Measurements from ENCODE around the gene SLC26A11. TPM values are rescaled to one million over a fixed set of nuclear protein-coding genes. Genes with fewer than 3 reads are reported as not detected.
"Not testable (repeated sequence)": the region's sequence is repeated elsewhere in the genome, so short reads cannot be mapped to it uniquely, and the experiment has no call there.

Gene SLC26A11
- total and polyA plus RNA-seq, 2 experiments from 2014 or later = 11.4 to 13.9 TPM

DNA sequence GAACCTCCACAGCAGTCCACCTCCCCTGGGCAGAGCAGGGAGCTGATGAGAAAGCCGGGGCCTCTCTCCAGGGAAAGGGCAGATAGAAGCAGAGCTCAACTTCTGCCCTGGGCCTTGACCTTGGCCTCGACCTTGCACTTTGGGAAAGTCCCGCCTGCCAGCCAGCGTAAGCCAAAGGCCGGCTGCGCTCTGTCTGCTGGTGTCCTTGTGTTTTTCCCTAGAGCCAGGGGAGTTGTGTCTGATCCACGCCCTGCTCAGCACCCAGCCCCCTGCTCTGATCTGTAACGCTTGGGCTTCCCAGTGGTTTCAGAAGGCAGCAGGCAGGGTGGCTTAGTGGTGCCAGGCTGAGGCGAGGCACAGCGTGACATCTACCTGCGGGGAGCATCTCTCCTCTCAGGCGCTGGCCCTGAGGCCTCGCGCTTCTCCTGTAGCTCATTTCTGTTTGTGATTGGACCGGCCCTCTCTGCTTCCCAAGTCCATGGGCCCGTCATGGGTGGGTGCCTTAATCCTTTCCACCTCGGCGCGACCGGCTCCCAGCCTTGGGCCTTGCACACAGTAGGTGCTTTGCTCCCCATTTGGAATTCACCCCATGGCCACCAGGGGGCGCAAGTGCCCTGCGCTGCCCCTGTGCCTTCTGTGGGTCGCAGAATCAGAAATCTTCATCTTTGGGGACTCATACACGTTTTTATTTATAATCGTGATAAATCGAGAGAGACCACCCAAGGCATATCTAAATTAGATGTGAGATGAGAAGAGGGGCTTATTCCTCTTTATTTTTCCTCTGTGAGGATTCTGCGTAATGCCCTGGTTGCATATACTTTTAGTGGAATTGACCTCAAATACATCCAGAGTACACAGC lies 24.3 kb upstream of the SLC26A11 start:
- no peak overlapping the region for H3K4me3 ChIP-seq
- no peaks in the 10 kb centered on the region for H3K4me1 ChIP-seq (ENCODE audit: insufficient read depth)
- H3K79me2 ChIP-seq (ENCODE audit: insufficient read depth) = no peaks in the 10 kb centered on the region
- H3K9me3 ChIP-seq (ENCODE audit: low read depth) = no peaks in the 10 kb centered on the region
- no peaks in the 10 kb centered on the region for H3K36me3 ChIP-seq (ENCODE audit: low read depth)
- WGBS, 2 experiments (ENCODE audit: low coverage in 1 of 2, low lambda C conversion rate in 2 of 2, missing lambda C conversion rate in 2 of 2) = 59 to 61% methylated on average over 26 to 27 of the region's 27 CpGs
- no peak overlapping the region for H3K9ac ChIP-seq
- H3K9me2 ChIP-seq (ENCODE audit: insufficient read depth) = no peaks in the 10 kb centered on the region
- no peak overlapping the region for H3K4me2 ChIP-seq (ENCODE audit: unreplicated experiment)
- TF ChIP-seq EZH2phosphoT487 (IDR thresholded peaks at IDR 0.05; ENCODE audit: insufficient read depth, low read depth) (no peak), EZH2 (IDR thresholded peaks at IDR 0.05; ENCODE audit: insufficient read depth, poor library complexity, severe bottlenecking) (no peak)
- H3F3A ChIP-seq (ENCODE audit: insufficient read depth) = no peaks in the 10 kb centered on the region
- H3K27me3 ChIP-seq (replicated peaks; ENCODE audit: insufficient read depth) = no peaks in the 10 kb centered on the region; the same call in 1 of the 2 replicates
- in situ Hi-C loops (cut with MboI) = no loop called here
- H2AFZ ChIP-seq = no peak overlapping the region
- no peaks in the 10 kb centered on the region for H4K20me1 ChIP-seq (ENCODE audit: insufficient read depth)
- no peak overlapping the region for H3K27ac ChIP-seq
- DNase-seq = peak; percentile 36

DNA sequence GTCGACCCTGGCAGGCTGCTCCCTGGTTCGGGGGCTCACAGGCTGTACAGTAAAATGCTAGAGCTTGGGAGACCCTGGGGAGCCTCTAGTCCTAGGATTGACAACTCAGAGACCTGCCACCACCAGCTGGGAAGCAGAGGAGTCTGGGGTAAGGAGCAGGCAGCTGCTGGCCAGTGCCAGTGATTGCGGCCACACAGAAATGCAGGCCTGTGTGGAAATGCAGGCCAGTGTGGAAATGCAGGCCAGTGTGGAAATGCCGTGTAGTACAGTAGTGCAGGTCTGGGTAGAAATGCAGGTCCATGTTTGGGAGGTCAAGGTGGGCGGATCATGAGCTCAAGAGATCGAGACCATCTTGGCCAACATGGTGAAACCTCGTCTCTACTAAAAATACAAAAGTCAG lies 23.6 kb upstream of the SLC26A11 start:
- H3K79me2 ChIP-seq (ENCODE audit: insufficient read depth) = no peaks in the 10 kb centered on the region
- 71 to 78% methylated on average over 7 of the region's 7 CpGs for WGBS, 2 experiments (ENCODE audit: low coverage in 1 of 2, low lambda C conversion rate in 2 of 2, missing lambda C conversion rate in 2 of 2)
- no peak overlapping the region for H3K4me3 ChIP-seq
- no peak overlapping the region for H3K9ac ChIP-seq
- H3F3A ChIP-seq (ENCODE audit: insufficient read depth) = no peaks in the 10 kb centered on the region
- no peaks in the 10 kb centered on the region for H3K9me2 ChIP-seq (ENCODE audit: insufficient read depth)
- no peaks in the 10 kb centered on the region for H3K36me3 ChIP-seq (ENCODE audit: low read depth)
- no peak for DNase-seq
- H3K9me3 ChIP-seq (ENCODE audit: low read depth) = no peaks in the 10 kb centered on the region
- no peaks in the 10 kb centered on the region; the same call in 1 of the 2 replicates for H3K27me3 ChIP-seq (replicated peaks; ENCODE audit: insufficient read depth)
- no peak overlapping the region for H2AFZ ChIP-seq
- TF ChIP-seq EZH2phosphoT487 (IDR thresholded peaks at IDR 0.05; ENCODE audit: insufficient read depth, low read depth) = no peak
- no peak for TF ChIP-seq EZH2 (IDR thresholded peaks at IDR 0.05; ENCODE audit: insufficient read depth, poor library complexity, severe bottlenecking)
- no peaks in the 10 kb centered on the region for H4K20me1 ChIP-seq (ENCODE audit: insufficient read depth)
- in situ Hi-C loops (cut with MboI) = no loop called here
- H3K4me1 ChIP-seq (ENCODE audit: insufficient read depth) = no peaks in the 10 kb centered on the region
- no peak overlapping the region for H3K27ac ChIP-seq
- H3K4me2 ChIP-seq (ENCODE audit: unreplicated experiment) = no peak overlapping the region

DNA sequence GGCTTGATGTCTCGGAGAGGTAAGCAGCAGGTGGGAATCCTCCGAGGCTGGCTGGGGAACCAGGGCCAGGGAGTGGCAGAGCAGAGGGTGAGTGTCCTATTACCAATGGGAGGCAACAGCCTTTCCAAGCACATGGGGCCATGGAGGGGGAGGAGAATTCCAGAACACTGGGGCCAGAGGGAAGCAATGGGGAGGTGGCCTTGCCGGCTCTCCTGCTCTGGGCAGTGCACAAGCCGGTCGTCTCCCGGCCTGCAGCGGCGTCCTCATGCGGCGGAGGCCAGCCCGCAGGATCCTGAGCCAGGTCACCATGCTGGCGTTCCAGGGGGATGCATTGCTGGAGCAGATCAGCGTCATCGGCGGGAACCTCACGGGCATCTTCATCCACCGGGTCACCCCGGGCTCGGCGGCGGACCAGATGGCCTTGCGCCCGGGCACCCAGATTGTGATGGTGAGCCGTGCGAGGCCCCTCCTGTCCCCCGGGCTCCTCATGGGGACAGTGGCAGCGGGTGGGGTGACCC lies 22.0 kb upstream of the SLC26A11 start:
- Histone ChIP-seq H4K20me1 (ENCODE audit: insufficient read depth) (no peaks in the 10 kb centered on the region), H3K9ac (no peak overlapping the region), H3K4me1 (ENCODE audit: insufficient read depth) (no peaks in the 10 kb centered on the region), H3K27me3 (replicated peaks; ENCODE audit: insufficient read depth) (no peaks in the 10 kb centered on the region), H3K9me2 (ENCODE audit: insufficient read depth) (no peaks in the 10 kb centered on the region), H3K27ac (no peak overlapping the region), H3K4me3 (no peak overlapping the region), H2AFZ (no peak overlapping the region), H3K79me2 (ENCODE audit: insufficient read depth) (no peaks in the 10 kb centered on the region), H3K4me2 (ENCODE audit: unreplicated experiment) (no peak overlapping the region), H3K9me3 (ENCODE audit: low read depth) (no peaks in the 10 kb centered on the region), H3K36me3 (ENCODE audit: low read depth) (no peaks in the 10 kb centered on the region), H3F3A (ENCODE audit: insufficient read depth) (no peaks in the 10 kb centered on the region)
- 83 to 90% methylated on average over 25 to 27 of the region's 27 CpGs for WGBS, 2 experiments (ENCODE audit: low coverage in 1 of 2, low lambda C conversion rate in 2 of 2, missing lambda C conversion rate in 2 of 2)
- DNase-seq = peak; percentile 13
- in situ Hi-C loops (cut with MboI) = no loop called here
- no peak for TF ChIP-seq EZH2 (IDR thresholded peaks at IDR 0.05; ENCODE audit: insufficient read depth, poor library complexity, severe bottlenecking)
- TF ChIP-seq EZH2phosphoT487 (IDR thresholded peaks at IDR 0.05; ENCODE audit: insufficient read depth, low read depth) = no peak

GRCh38 chr17:80199295-80199694 lies 20.9 kb upstream of the SLC26A11 start:
- H3F3A ChIP-seq (ENCODE audit: insufficient read depth); H3K79me2 ChIP-seq (ENCODE audit: insufficient read depth); in situ Hi-C loops (cut with MboI); H3K9me2 ChIP-seq (ENCODE audit: insufficient read depth); H3K9ac ChIP-seq; H3K4me3 ChIP-seq; H3K4me2 ChIP-seq (ENCODE audit: unreplicated experiment); H3K4me1 ChIP-seq (ENCODE audit: insufficient read depth); H4K20me1 ChIP-seq (ENCODE audit: insufficient read depth); H3K27me3 ChIP-seq (replicated peaks; ENCODE audit: insufficient read depth); H3K36me3 ChIP-seq (ENCODE audit: low read depth); H3K27ac ChIP-seq; H2AFZ ChIP-seq; H3K9me3 ChIP-seq (ENCODE audit: low read depth): not testable (repeated sequence)
- WGBS, 2 experiments (ENCODE audit: low coverage in 1 of 2, low lambda C conversion rate in 2 of 2, missing lambda C conversion rate in 2 of 2) = 60 to 64% methylated on average over 5 to 6 of the region's 6 CpGs
- DNase-seq = peak; percentile 29
